Gastroesophageal sphincter (tissue), 3 donors: ENCODE measurements around the gene DNAJB8.

Experiments
- EP300 ChIP-seq: sonication (generic); formaldehyde crosslinking; IDR thresholded peaks from one replicate; pipeline ENCODE4 v1.6.1; 2017; ENCODE audit warnings: antibody characterized with exemption, mild to moderate bottlenecking
- POLR2AphosphoS5 ChIP-seq: sonication (generic); formaldehyde crosslinking; IDR thresholded peaks from one replicate; pipeline ENCODE4 v1.6.1; 2017; ENCODE audit warnings: antibody characterized with exemption
- TF ChIP-seq, protein P1 (sequence below), 4 experiments: fragments of 200-600 bp in 2 of 4; fragments of 450-650 bp in 2 of 4; sonication (generic) in 1 of 4; IDR thresholded peaks; one replicate each; pipeline ENCODE4 v1.5.1; 2017 to 2019; ENCODE audit warnings: antibody characterized with exemption in 4 of 4, mild to moderate bottlenecking in 2 of 4, moderate library complexity in 2 of 4

DNA sequence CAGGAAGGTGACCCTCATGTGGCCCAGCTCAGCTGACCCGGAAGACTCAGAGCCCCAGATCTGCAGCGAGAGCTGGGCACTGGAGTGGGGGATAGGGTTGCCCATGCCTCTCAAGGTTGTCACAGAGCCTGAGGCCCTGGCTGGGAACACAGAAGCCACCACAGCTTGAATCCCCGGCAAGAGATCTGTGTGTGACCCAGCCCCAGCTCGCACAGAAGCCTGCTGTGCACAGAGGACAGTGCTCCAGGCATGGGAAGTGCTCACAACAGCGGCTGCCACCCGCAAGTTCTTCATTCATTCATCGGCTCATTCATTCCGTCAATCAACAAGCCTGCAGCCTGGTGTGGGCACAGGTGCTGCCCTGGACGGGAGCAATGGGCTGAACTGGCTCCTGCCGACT is 36.4 kb downstream of the DNAJB8 start:
- TF ChIP-seq, protein P1, sequence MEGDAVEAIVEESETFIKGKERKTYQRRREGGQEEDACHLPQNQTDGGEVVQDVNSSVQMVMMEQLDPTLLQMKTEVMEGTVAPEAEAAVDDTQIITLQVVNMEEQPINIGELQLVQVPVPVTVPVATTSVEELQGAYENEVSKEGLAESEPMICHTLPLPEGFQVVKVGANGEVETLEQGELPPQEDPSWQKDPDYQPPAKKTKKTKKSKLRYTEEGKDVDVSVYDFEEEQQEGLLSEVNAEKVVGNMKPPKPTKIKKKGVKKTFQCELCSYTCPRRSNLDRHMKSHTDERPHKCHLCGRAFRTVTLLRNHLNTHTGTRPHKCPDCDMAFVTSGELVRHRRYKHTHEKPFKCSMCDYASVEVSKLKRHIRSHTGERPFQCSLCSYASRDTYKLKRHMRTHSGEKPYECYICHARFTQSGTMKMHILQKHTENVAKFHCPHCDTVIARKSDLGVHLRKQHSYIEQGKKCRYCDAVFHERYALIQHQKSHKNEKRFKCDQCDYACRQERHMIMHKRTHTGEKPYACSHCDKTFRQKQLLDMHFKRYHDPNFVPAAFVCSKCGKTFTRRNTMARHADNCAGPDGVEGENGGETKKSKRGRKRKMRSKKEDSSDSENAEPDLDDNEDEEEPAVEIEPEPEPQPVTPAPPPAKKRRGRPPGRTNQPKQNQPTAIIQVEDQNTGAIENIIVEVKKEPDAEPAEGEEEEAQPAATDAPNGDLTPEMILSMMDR (IDR thresholded peaks at IDR 0.05): no peak
- TF ChIP-seq POLR2AphosphoS5: no peak
- no peak for TF ChIP-seq EP300
